AG04449 (cell line): ENCODE data around the gene DMD.

ENCODE experiments used
- CTCF ChIA-PET: fragments of 350-600 bp; formaldehyde crosslinking; extraction: SDS; loops from one replicate; lab custom pipeline; 2021; ENCODE audit warnings: antibody characterized with exemption; lab: Yijun Ruan, JAX
- POLR2A ChIA-PET: fragments of 400-600, 350-600 bp; formaldehyde crosslinking; extraction: SDS; loops from one replicate; lab custom pipeline; 2020; ENCODE audit warnings: antibody characterized with exemption, inconsistent platforms; lab: Yijun Ruan, JAX
- DNase-seq: peaks from one replicate; pipeline ENCODE4 v3.0.0-alpha.2; 2010; ENCODE audit warnings: low read depth, low spot score
- H3K4me3 ChIP-seq: 2 replicates; pipeline ENCODE4 v1.5.1; 2011; ENCODE audit warnings: low read depth, mild to moderate bottlenecking, control low read depth, low read length
- CTCF ChIP-seq: IDR thresholded peaks from one replicate; pipeline ENCODE4 v1.5.1; 2011; ENCODE audit warnings: mild to moderate bottlenecking, moderate library complexity, low read length, control low read depth, inconsistent platforms; ENCODE audit not compliant: insufficient read depth; ENCODE audit errors: missing control alignments

The DMD gene

GRCh38 chrX:32447640-32448039, 763.7 kb downstream of the DMD start:
- H3K4me3 ChIP-seq = no peak overlapping the region
- no peak for DNase-seq
- ChIA-PET CTCF (no interaction called here), POLR2A (no interaction called here)
- TF ChIP-seq CTCF = no peak

GRCh38 chrX:32443841-32444240, 767.5 kb downstream of the DMD start:
- ChIA-PET CTCF (no interaction called here), POLR2A (no interaction called here)
- no peak for TF ChIP-seq CTCF
- no peak overlapping the region for H3K4me3 ChIP-seq
- DNase-seq = no peak

- no peak overlapping the region for H3K4me3 ChIP-seq
- TF ChIP-seq CTCF = no peak
- no peak for DNase-seq
- CTCF ChIA-PET = no interaction called here
- POLR2A ChIA-PET = no interaction called here
Measured at GRCh38 chrX:32421266-32421665, 790.1 kb downstream of the DMD start.

- no peak for DNase-seq
- no peak for TF ChIP-seq CTCF
- CTCF ChIA-PET = no interaction called here
- H3K4me3 ChIP-seq = no peak overlapping the region
- POLR2A ChIA-PET = no interaction called here
Measured at GRCh38 chrX:32408389-32408788, 803.0 kb downstream of the DMD start.

GRCh38 chrX:32397562-32398216, 813.7 kb downstream of the DMD start:
- DNase-seq = no peak
- no peak overlapping the region for H3K4me3 ChIP-seq
- CTCF ChIA-PET = no interaction called here
- TF ChIP-seq CTCF = no peak
- POLR2A ChIA-PET = no interaction called here

GRCh38 chrX:32395878-32396277, 815.5 kb downstream of the DMD start:
- POLR2A ChIA-PET = no interaction called here
- no peak for TF ChIP-seq CTCF
- no peak overlapping the region for H3K4me3 ChIP-seq
- no peak for DNase-seq
- CTCF ChIA-PET = no interaction called here
